ENCODE measurements around the gene NEURL1B.
"Not testable (repeated sequence)": the region's sequence is repeated elsewhere in the genome, so short reads cannot be mapped to it uniquely, and the experiment has no call there.

Gene NEURL1B

GRCh38 chr5:172676914-172677475 is 35.9 kb downstream of the NEURL1B start:
- no peak for DNase-seq (ENCODE audit: low spot score)
- H3K27ac ChIP-seq, result no peak overlapping the region

DNA sequence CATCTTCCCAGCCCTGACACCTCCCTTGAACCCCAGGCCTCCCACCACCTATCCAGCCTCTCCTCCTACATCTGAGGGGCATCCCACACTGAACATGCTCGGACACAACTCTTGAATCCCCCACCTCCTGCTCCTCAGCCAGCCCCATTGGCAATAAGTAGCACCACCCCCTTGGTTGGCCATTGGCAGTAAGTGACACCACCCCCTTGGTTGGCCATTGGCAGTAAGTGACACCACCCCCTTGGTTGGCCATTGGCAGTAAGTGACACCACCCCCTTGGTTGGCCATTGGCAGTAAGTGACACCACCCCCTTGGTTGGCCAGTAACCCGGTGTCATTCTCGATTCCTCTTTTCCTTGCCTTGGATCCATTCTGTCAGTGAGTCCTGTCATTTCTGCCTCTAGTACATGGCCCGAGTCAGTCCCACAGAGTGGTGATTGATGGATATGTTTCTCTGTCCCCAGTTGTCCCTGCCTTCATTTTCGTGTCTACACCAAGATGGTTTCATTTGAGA is 37.4 kb downstream of the NEURL1B start:
- H3K4me3 ChIP-seq; DNase-seq (ENCODE audit: low spot score): not testable (repeated sequence)
- peak overlapping the region; percentile 68 to 70 for H3K27ac ChIP-seq

More at GRCh38 chr5:172676914-172677475, 35.9 kb downstream of the NEURL1B start:
- no peak overlapping the region for H3K4me3 ChIP-seq
- no peak for TF ChIP-seq CTCF (IDR thresholded peaks at IDR 0.05)

DNA sequence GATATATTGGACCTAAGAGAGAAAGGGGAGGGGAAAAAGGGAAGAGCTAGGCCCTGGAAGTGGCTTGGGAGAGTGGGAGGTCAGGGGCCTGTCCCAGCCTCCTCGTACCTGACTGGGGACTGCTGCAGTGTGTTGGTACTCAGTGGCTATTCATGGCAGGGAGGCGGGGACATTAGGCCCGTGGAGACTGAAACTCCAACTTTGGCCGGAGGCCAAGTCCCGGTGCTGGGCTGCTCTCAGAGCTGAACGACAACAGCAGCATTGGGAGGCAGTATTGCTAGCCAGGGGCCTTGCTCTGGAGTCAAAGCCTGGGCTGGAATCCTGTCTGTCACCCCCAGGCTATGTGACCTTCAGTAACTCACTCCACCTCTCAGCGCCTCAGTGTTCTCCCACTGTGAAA is 37.8 kb downstream of the NEURL1B start:
- no peak for TF ChIP-seq CTCF (IDR thresholded peaks at IDR 0.05)
- H3K4me3 ChIP-seq, result no peak overlapping the region
- peak overlapping the region; percentile 68 to 70 for H3K27ac ChIP-seq
- DNase-seq (ENCODE audit: low spot score), result no peak

DNA sequence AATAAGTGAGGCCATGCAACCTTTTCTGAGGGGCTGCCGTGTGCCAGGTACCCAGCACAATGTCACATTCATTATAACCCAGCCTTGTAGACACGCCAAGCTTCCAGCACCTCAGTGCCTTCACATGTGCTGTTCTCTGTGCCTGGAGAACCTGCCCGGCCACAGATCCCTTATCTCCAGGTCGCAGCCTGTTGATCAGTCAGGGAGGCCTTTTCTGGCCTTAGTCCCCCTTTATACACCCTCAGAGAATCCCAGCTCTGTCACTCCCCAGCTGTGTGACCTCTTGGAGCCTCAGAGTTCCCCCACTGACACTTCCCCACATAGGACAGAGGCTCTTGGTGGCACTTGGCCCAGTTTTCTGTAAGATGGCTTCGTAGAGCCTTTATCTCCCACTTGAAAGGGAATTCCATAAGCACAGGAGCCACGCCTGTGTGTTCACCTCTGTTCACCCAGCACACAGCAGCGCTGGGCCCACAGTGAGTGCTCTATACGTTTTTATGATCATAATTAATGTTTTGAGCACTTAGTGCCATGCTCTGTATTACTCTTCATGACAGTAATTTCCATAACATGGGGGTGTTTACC is 38.7 kb downstream of the NEURL1B start:
- Histone ChIP-seq H3K27ac (peak overlapping the region; percentile 68 to 70), H3K4me3 (no peak overlapping the region)
- TF ChIP-seq CTCF (IDR thresholded peaks at IDR 0.05), result no peak
- DNase-seq (ENCODE audit: low spot score), result no peak

GRCh38 chr5:172680921-172681320 is 39.9 kb downstream of the NEURL1B start:
- TF ChIP-seq CTCF (IDR thresholded peaks at IDR 0.05), result no peak
- H3K27ac ChIP-seq, result no peak overlapping the region
- no peak for DNase-seq (ENCODE audit: low spot score)
- H3K4me3 ChIP-seq, result no peak overlapping the region

DNA sequence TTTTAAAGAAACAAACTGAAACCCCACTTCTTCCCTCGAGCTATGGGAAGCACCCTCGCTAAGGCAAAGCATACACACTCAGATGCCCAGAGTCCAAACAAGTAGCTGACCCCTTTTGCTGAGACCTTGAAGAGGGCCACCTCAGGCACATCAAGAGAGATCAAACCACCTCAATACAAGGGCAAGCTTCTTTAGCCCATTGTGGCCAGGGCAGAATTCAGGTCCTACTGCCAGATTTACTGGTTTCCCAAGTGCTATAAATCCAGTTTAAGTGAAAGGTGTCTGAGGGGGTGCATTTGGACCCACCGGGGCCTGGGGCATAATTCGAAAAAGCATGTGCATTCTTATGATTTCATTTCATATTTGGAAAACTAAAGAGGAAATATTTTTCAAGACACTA is 40.4 kb downstream of the NEURL1B start:
- DNase-seq (ENCODE audit: low spot score), result no peak
- Histone ChIP-seq H3K27ac (no peak overlapping the region), H3K4me3 (no peak overlapping the region)
- TF ChIP-seq CTCF (IDR thresholded peaks at IDR 0.05), result no peak

GRCh38 chr5:172683264-172683644 is 42.2 kb downstream of the NEURL1B start:
- TF ChIP-seq CTCF (IDR thresholded peaks at IDR 0.05), result no peak
- no peak overlapping the region for H3K27ac ChIP-seq
- no peak for DNase-seq (ENCODE audit: low spot score)
- no peak overlapping the region for H3K4me3 ChIP-seq

Data from coronary artery (tissue), 2 donors.